ENCODE data around the gene SHBG. TPM values are rescaled to one million over a fixed set of nuclear protein-coding genes. Genes with fewer than 3 reads are reported as not detected.

The SHBG gene
- total and polyA plus RNA-seq, 5 donors from 2014 or later: not detected

- no peaks in the 10 kb centered on the region for H3K9me3 Mint-ChIP-seq
- no peaks in the 10 kb centered on the region for H3K9me3 ChIP-seq (ENCODE audit: control insufficient read depth in 2 of 2, low read length in 2 of 2)
- H3K4me1 ChIP-seq (ENCODE audit: control insufficient read depth, insufficient read depth, low read length, poor library complexity, severe bottlenecking): peaks cover 19% of the 10 kb centered on the region
- DNase-seq (no peak), ATAC-seq (ENCODE audit: low read depth in 2 of 2) (no peak)
- H3K36me3 Mint-ChIP-seq: peaks cover 24% of the 10 kb centered on the region
- H3K4me3 Mint-ChIP-seq: no peak overlapping the region
- no peak overlapping the region for H3K4me3 ChIP-seq (ENCODE audit: low read depth, low read length)
- H3K27me3 Mint-ChIP-seq: no peaks in the 10 kb centered on the region
- peaks cover 35% of the 10 kb centered on the region for H3K36me3 ChIP-seq (ENCODE audit: control insufficient read depth, insufficient read depth, low read length)
- no peaks in the 10 kb centered on the region for H3K27me3 ChIP-seq (ENCODE audit: control insufficient read depth, insufficient read depth, low read length)
- H3K27ac ChIP-seq (ENCODE audit: insufficient read depth, low read length, poor library complexity, severe bottlenecking): no peak overlapping the region
- peaks cover 5 to 28% (median 7%) of the 10 kb centered on the region in 4 donors for H3K4me1 Mint-ChIP-seq
- H3K27ac Mint-ChIP-seq: no peak overlapping the region
Observed at GRCh38 chr17:7588553-7589203, 41.3 kb upstream of the SHBG start.

GRCh38 chr17:7589204-7589868 lies 40.6 kb upstream of the SHBG start:
- Histone ChIP-seq H3K27ac (ENCODE audit: insufficient read depth, low read length, poor library complexity, severe bottlenecking) (no peak overlapping the region), H3K4me1 (ENCODE audit: control insufficient read depth, insufficient read depth, low read length, poor library complexity, severe bottlenecking) (peaks cover 15% of the 10 kb centered on the region), H3K4me3 (ENCODE audit: low read depth, low read length) (no peak overlapping the region), H3K36me3 (ENCODE audit: control insufficient read depth, insufficient read depth, low read length) (peaks cover 42% of the 10 kb centered on the region), H3K9me3 (ENCODE audit: control insufficient read depth in 2 of 2, low read length in 2 of 2) (no peaks in the 10 kb centered on the region), H3K27me3 (ENCODE audit: control insufficient read depth, insufficient read depth, low read length) (no peaks in the 10 kb centered on the region)
- H3K36me3 Mint-ChIP-seq: peaks cover 30% of the 10 kb centered on the region
- H3K9me3 Mint-ChIP-seq: no peaks in the 10 kb centered on the region
- H3K27ac Mint-ChIP-seq: peak overlapping the region in 1 of 3 donors; percentile 36
- ATAC-seq (ENCODE audit: low read depth in 2 of 2) (peak; percentile 66 to 78), DNase-seq (peak; percentile 44 to 77 (median 67))
- peaks cover 0 to 21% (median 4%) of the 10 kb centered on the region in 4 donors for H3K4me1 Mint-ChIP-seq
- H3K4me3 Mint-ChIP-seq: peak overlapping the region in 1 of 4 donors; percentile 24
- H3K27me3 Mint-ChIP-seq: no peaks in the 10 kb centered on the region

GRCh38 chr17:7589891-7590691 lies 39.8 kb upstream of the SHBG start, which contains the start of gene SOX15:
SOX15 (minus strand) TSS chr17:7590094; CDS start chr17:7589676, 418 bp downstream.
- H3K4me1 ChIP-seq (ENCODE audit: control insufficient read depth, insufficient read depth, low read length, poor library complexity, severe bottlenecking): peaks cover 8% of the 10 kb centered on the region
- Mint-ChIP-seq H3K4me3 (peak within 1 kb of the TSS in 2 of 4 donors; percentile 24 to 43), H3K4me1 (peaks cover 0 to 15% (median under 1%) of the 10 kb centered on the region in 4 donors), H3K27ac (peak within 1 kb of the TSS; percentile 12 to 69 (median 36)), H3K36me3 (peaks cover 30% of the 10 kb centered on the region), H3K27me3 (no peaks in the 10 kb centered on the region), H3K9me3 (no peaks in the 10 kb centered on the region)
- H3K4me3 ChIP-seq (ENCODE audit: low read depth, low read length): no peak within 1 kb of the TSS
- ATAC-seq (ENCODE audit: low read depth in 2 of 2): no peak
- no peak within 1 kb of the TSS for H3K27ac ChIP-seq (ENCODE audit: insufficient read depth, low read length, poor library complexity, severe bottlenecking)
- DNase-seq: no peak
- H3K36me3 ChIP-seq (ENCODE audit: control insufficient read depth, insufficient read depth, low read length): peaks cover 48% of the 10 kb centered on the region
- H3K27me3 ChIP-seq (ENCODE audit: control insufficient read depth, insufficient read depth, low read length): no peaks in the 10 kb centered on the region
- H3K9me3 ChIP-seq (ENCODE audit: control insufficient read depth in 2 of 2, low read length in 2 of 2): no peaks in the 10 kb centered on the region

GRCh38 chr17:7590743-7591142 lies 39.2 kb upstream of the SHBG start:
- peaks cover 55% of the 10 kb centered on the region for H3K36me3 ChIP-seq (ENCODE audit: control insufficient read depth, insufficient read depth, low read length)
- no peak for ATAC-seq (ENCODE audit: low read depth in 2 of 2)
- no peak for DNase-seq
- H3K4me3 ChIP-seq (ENCODE audit: low read depth, low read length): no peak overlapping the region
- no peak overlapping the region for H3K27ac ChIP-seq (ENCODE audit: insufficient read depth, low read length, poor library complexity, severe bottlenecking)
- Mint-ChIP-seq H3K4me1 (peaks cover 0 to 10% (median 0%) of the 10 kb centered on the region in 4 donors), H3K36me3 (peaks cover 36% of the 10 kb centered on the region), H3K9me3 (no peaks in the 10 kb centered on the region), H3K27ac (peak overlapping the region in 2 of 3 donors; percentile 12 to 69), H3K27me3 (no peaks in the 10 kb centered on the region), H3K4me3 (no peak overlapping the region)
- peaks cover 3% of the 10 kb centered on the region for H3K4me1 ChIP-seq (ENCODE audit: control insufficient read depth, insufficient read depth, low read length, poor library complexity, severe bottlenecking)
- no peaks in the 10 kb centered on the region for H3K9me3 ChIP-seq (ENCODE audit: control insufficient read depth in 2 of 2, low read length in 2 of 2)
- no peaks in the 10 kb centered on the region for H3K27me3 ChIP-seq (ENCODE audit: control insufficient read depth, insufficient read depth, low read length)

- H3K4me3 Mint-ChIP-seq: no peak overlapping the region
- Histone ChIP-seq H3K27me3 (ENCODE audit: control insufficient read depth, insufficient read depth, low read length) (no peaks in the 10 kb centered on the region), H3K27ac (ENCODE audit: insufficient read depth, low read length, poor library complexity, severe bottlenecking) (no peak overlapping the region), H3K4me1 (ENCODE audit: control insufficient read depth, insufficient read depth, low read length, poor library complexity, severe bottlenecking) (peaks cover 3% of the 10 kb centered on the region), H3K9me3 (ENCODE audit: control insufficient read depth in 2 of 2, low read length in 2 of 2) (no peaks in the 10 kb centered on the region), H3K4me3 (ENCODE audit: low read depth, low read length) (no peak overlapping the region), H3K36me3 (ENCODE audit: control insufficient read depth, insufficient read depth, low read length) (peaks cover 60% of the 10 kb centered on the region)
- H3K4me1 Mint-ChIP-seq: peaks cover 0 to 9% (median 0%) of the 10 kb centered on the region in 4 donors
- no peaks in the 10 kb centered on the region for H3K9me3 Mint-ChIP-seq
- ATAC-seq (ENCODE audit: low read depth in 2 of 2) (no peak), DNase-seq (no peak)
- H3K27ac Mint-ChIP-seq: no peak overlapping the region
- H3K27me3 Mint-ChIP-seq: no peaks in the 10 kb centered on the region
- H3K36me3 Mint-ChIP-seq: peaks cover 37% of the 10 kb centered on the region
Observed at GRCh38 chr17:7591596-7591995, 38.3 kb upstream of the SHBG start.

GRCh38 chr17:7592422-7593021 lies 37.4 kb upstream of the SHBG start:
- H3K27ac ChIP-seq (ENCODE audit: insufficient read depth, low read length, poor library complexity, severe bottlenecking): no peak overlapping the region
- Mint-ChIP-seq H3K27ac (no peak overlapping the region), H3K4me1 (peaks cover 0 to 6% (median under 1%) of the 10 kb centered on the region in 4 donors), H3K36me3 (peaks cover 37% of the 10 kb centered on the region), H3K4me3 (no peak overlapping the region), H3K9me3 (no peaks in the 10 kb centered on the region), H3K27me3 (no peaks in the 10 kb centered on the region)
- H3K4me1 ChIP-seq (ENCODE audit: control insufficient read depth, insufficient read depth, low read length, poor library complexity, severe bottlenecking): peaks cover 3% of the 10 kb centered on the region
- H3K36me3 ChIP-seq (ENCODE audit: control insufficient read depth, insufficient read depth, low read length): peaks cover 57% of the 10 kb centered on the region
- ATAC-seq (ENCODE audit: low read depth in 2 of 2) (no peak), DNase-seq (no peak)
- H3K4me3 ChIP-seq (ENCODE audit: low read depth, low read length): no peak overlapping the region
- no peaks in the 10 kb centered on the region for H3K9me3 ChIP-seq (ENCODE audit: control insufficient read depth in 2 of 2, low read length in 2 of 2)
- no peaks in the 10 kb centered on the region for H3K27me3 ChIP-seq (ENCODE audit: control insufficient read depth, insufficient read depth, low read length)

- Mint-ChIP-seq H3K4me3 (no peak overlapping the region), H3K4me1 (peaks cover 0 to 6% (median under 1%) of the 10 kb centered on the region in 4 donors), H3K36me3 (peaks cover 35% of the 10 kb centered on the region), H3K27me3 (no peaks in the 10 kb centered on the region), H3K27ac (peak overlapping the region in 1 of 3 donors; percentile 55), H3K9me3 (no peaks in the 10 kb centered on the region)
- Histone ChIP-seq H3K27me3 (ENCODE audit: control insufficient read depth, insufficient read depth, low read length) (no peaks in the 10 kb centered on the region), H3K9me3 (ENCODE audit: control insufficient read depth in 2 of 2, low read length in 2 of 2) (no peaks in the 10 kb centered on the region), H3K36me3 (ENCODE audit: control insufficient read depth, insufficient read depth, low read length) (peaks cover 52% of the 10 kb centered on the region), H3K4me1 (ENCODE audit: control insufficient read depth, insufficient read depth, low read length, poor library complexity, severe bottlenecking) (peaks cover 3% of the 10 kb centered on the region), H3K27ac (ENCODE audit: insufficient read depth, low read length, poor library complexity, severe bottlenecking) (no peak overlapping the region), H3K4me3 (ENCODE audit: low read depth, low read length) (no peak overlapping the region)
- DNase-seq (no peak), ATAC-seq (ENCODE audit: low read depth in 2 of 2) (no peak)
Observed at GRCh38 chr17:7593296-7593695, 36.6 kb upstream of the SHBG start.

All from CD4-positive, CD25-positive, alpha-beta regulatory T cell (primary cell).